GM21526 (cell line): ENCODE results near the gene TIE1.
"Not testable (repeated sequence)": the region's sequence is repeated elsewhere in the genome, so short reads cannot be mapped to it uniquely, and the experiment has no call there.

Experiments used
- ATAC-seq: cut with Tn5 transposase; IDR thresholded peaks from one replicate; pipeline ENCODE4 v1.9.1; 2021; ENCODE audit warnings: moderate library complexity; ENCODE audit not compliant: unreplicated experiment, low FRiP score

TIE1 gene

DNA sequence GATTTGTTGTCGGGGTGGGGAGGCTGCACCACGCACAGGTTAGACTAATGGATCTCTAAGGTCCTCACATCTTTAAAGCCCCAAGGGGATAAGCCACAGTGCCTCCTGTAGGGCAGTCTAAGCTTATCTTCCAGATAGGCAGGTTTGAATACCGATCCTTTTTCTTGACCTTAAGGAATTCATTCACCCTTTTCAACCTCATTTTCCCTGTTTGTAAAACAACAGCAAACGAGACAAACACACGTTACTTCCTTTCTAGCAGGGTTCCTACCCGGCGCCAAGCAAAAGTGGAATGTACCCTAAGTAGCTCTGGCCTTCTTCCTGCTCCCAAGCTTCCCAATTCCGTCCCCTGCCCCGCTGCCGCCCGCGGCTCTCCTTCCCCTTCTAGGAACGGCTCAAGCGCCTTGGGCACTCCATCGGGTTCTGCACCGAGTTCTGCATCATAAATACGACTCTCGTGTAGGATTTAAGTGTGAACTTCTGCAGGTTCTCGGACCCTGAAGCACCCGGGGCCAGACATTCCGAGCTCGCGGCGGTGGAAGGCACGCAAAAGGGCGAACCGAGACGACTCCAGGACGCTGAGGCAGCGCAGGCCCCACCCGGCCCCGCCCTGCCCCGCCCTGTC is 57.5 kb downstream of the TIE1 start:
- ATAC-seq = no peak

DNA sequence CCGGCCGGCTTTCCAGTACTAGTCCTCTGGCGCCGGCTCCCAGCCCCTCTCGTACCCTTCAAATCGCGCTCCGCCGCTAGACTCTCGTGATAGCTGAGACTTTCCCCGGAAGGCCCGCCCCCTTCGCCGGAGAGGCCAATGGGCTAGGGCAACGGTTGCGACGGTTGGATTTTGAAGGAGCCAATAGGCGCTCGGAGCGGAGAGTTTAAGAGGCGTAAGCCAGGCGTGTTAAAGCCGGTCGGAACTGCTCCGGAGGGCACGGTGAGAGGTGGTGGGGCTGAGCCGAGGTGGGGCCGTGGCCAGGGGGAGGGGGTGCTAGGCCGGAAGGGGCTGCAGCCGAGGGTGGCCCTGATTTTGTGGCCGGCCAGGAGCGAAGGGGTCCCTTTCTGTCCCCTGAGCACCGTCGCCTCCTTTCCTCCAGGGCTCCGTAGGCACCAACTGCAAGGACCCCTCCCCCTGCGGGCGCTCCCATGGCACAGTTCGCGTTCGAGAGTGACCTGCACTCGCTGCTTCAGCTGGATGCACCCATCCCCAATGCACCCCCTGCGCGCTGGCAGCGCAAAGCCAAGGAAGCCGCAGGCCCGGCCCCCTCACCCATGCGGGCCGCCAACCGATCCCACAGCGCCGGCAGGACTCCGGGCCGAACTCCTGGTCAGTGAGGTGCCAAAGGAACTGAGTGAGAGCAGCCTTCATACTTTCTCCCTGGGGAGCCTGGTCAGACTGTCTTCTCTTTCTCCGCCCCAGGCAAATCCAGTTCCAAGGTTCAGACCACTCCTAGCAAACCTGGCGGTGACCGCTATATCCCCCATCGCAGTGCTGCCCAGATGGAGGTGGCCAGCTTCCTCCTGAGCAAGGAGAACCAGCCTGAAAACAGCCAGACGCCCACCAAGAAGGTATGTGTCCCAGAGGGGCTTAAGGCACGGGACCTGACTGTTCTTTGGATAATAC is 58.2 kb downstream of the TIE1 start, which contains the start of gene CDC20:
Gene CDC20, plus strand, starts transcription at position 236 of the 948 bp plus-strand sequence. Its CDS starts 235 bp downstream, at position 471.
- peak; percentile 91 for ATAC-seq

DNA sequence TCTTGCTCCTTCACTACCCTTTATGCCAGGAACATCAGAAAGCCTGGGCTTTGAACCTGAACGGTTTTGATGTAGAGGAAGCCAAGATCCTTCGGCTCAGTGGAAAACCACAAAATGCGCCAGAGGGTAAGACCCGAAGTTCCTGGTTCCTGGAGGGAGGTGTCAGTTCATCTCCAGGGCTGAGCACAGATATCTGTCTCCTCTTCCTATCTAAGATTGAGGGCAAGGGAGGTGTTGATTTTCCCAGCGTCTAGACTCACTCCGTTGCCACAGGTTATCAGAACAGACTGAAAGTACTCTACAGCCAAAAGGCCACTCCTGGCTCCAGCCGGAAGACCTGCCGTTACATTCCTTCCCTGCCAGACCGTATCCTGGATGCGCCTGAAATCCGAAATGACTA is 58.9 kb downstream of the TIE1 start:
- no peak for ATAC-seq

DNA sequence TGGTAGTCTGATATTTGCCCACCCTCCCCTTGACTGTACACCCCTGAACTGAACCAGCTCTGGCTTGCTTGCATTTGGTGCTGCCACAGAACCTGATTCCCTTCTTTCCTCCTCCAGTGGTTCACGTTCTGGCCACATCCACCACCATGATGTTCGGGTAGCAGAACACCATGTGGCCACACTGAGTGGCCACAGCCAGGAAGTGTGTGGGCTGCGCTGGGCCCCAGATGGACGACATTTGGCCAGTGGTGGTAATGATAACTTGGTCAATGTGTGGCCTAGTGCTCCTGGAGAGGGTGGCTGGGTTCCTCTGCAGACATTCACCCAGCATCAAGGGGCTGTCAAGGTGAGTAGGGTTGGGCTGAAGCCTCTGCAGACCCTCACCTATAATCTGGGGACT is 59.8 kb downstream of the TIE1 start:
- no peak for ATAC-seq

DNA sequence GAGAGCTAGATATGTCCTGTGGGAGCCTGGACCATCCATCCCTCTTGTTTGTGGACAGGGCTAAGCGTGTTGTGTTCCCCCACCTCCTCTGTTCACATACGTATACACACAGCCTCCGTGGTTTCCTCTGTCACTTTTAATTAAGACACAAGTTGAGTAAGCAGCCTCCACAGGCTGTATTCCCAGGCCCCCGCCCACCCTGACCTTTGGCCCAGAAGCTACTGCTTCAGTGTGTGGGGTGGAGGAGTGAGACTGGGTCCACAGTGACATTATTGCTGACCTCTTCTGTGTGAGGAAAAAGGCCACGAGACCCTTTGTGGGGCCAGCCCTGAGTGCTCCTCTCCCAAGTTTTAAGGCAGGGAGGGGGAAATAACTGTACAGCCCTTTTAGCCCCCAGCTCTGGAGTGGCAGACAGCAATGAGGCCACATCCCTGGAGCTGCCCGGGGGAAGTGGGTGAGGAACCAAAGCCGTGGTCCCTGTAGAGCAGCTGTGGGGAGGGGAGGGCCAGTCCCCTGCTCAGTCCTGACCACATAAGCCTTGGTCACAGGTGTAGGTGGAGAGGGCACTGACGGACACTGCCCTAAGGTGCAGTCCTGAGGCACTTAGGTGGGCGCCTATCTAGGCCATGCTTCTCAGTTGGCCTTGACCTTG is 62.6 kb downstream of the TIE1 start:
- ATAC-seq = no peak

DNA sequence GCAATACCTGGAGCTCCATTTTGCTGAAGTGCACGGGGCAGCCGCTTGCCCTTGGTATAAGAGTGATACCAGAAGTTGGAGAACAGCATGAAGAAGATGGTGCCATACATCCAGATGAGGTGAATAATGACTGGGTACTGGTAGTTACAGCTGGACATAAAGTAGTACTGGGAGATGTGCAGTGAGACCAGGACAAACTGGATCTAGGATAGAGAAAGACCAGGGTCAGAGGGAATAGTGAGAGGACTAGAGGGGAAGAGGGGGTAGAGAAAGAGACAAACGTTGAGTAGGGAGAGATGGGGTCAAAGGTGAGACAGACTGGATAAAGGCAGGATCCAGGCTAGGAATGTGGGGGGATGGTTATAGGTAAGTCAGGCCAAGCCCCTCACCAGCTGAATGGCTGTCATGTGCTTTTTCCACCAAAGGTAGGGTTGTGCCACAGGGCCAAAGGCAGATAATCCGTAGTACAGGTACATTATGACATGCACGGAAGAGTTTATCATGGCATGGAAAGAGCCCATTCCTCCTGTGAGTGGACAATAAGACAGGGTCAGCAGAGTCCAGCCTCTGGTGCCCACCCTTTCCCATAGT is 63.2 kb downstream of the TIE1 start:
- no peak for ATAC-seq

DNA sequence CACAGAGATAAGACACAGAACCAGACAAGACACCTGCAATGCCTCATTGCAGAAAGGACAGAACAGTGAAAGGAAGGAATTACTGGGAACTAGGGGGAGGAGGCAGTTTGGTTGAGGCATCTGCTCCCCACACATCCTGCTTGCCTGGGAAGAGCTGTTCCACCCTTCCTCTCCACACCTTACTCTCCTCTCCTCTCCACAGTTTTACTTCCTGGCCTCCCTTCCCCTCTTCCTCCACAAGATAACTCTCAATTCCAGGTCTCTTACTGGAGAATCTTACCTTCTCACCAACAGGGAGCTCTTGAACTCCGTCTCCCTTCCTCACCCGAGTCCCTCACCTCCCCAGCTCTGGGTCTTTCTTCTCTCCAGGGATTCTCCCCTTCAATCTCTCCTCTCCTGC is 64.9 kb downstream of the TIE1 start:
- no peak for ATAC-seq

DNA sequence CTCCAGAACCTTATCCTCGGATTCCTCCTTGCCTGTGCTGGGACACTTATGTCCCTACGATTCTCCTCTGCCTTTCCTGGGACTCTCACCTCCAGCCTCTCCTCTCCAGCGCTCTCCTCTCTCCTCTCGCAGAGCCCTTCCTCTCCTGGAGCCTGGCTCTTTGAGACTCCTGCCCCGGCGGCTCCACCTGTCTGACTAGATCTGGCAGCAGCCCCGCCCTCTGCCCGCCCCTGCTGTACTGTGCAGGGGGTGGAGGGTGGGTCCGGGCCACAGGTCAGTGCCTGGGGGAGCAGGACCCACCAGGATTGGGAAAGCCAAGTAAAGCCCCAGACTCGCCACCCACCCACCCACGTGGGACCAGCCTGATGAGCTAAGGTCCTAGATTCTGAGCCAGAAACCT is 65.4 kb downstream of the TIE1 start:
- ATAC-seq = no peak

DNA sequence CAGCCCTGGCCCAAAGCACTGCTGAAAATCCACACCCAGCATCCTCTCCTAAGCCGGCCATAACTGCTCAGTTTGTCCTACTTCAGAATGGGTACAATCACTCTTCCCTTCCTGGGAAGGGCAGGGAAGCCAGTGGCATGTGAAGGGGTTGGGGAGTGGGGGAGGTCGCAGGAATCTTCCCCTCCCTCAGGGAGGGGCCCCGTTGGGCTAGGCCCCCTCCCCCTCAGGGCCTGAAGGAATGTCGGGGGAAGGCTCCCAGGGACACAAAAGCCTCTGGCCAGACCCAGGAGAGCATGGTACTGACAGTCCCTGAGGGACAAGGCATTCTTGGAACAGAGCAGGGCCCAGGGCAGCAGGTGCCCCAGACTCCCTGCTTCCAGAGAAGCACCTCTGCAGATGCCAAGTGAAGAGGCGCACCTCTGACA is 65.8 kb downstream of the TIE1 start:
- no peak for ATAC-seq

DNA sequence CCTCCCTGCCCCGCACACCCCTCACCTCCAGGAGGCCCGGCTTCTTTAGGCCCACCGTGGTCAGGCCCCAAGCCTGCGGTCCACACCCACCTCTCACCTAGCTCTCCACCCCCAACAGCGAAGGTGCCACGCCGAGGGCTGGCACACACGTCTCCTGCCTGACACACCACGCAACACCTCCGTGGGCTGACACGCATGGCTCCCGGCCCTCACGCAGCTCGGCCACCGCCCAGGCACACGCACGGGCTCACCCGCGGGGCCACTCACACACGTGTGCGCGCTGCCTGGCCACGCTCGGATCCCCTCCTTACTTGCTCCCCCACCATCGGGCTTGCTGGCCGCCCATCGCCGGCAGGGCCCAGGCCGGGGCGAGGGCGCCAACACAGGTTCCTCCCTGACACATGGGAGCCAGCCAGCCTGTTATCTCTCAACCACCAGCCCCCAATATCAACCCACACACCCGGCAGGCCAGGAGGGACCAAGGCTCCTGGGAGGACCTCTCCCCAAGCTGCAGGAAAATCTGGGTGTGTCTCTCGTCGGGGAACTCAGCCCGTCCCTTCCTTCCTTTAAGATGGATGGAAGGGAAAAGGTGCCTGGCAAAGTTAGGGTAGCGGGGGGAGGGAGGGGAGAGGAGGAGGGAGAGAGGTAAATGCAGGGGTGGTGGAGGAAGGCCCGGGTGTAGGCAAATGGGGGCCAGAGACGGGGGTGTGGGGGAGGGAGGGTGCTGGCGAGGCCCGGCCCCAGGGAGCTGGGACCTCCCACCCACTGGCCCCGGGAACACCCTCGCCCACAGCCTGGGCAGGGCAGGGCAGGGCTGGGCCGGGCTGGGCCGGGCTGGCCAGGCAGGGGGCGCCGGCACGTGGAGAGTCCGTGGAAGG is 66.5 kb downstream of the TIE1 start:
- ATAC-seq = peak; percentile 30

DNA sequence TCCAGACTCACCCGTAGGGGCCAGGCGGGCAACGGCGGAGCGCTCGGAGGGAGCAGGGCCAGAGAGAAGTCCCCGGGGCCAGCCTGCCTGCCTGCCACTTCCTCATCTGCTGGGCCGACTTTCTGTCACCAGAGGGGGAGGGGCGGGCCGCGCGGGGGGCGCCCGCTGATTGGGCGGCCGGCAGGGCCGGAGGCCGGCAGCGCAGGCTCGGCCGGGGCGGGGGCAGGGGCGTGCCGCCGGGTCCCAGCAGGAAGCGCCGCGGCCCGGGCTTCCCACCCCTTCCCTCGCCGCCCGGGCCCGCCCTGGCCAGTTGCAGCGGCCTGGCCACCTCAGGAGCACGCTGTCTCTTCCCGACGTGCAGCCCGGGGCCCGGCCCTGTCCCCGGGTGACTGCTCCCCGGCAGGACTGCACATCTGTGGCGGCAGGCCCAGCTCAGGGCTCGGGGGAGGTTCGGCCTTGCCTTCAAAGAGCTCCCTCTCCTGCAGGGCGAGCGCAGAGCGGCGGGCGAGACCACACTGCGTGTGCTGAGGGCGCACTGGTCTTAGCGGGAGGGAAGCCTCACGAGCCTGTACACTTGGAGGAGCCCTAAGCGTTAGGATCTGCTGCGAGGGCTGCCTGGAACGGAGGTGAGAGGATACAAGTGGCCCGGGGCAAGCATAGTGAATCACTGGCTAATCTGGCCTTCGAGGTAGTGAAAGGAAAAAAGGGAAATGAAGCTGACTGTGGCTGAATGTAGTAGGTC is 67.3 kb downstream of the TIE1 start, which contains the start of gene ELOVL1:
Gene ELOVL1, minus strand, starts transcription at position 108 of the 742 bp plus-strand sequence. CDS start 2,402 bp downstream, outside the sequence.
- peak; percentile 61 for ATAC-seq

DNA sequence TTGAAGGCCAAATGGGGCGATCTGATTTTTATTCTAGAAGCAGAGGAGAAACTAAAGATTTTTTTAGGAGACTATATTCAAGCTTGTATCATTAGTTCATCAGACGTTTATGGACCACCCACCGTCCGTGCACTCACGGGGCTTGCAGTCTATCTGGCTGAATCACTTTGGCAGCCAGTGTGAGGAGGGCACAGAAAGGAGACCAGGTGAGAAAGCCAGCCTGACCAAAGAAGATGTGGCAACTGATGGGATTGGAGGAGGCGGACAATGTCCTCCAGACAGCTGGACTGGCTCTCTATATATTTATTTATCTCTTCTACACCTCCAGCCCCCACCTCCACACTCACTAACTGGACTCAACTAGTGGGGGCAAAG is 67.9 kb downstream of the TIE1 start:
- ATAC-seq = no peak

DNA sequence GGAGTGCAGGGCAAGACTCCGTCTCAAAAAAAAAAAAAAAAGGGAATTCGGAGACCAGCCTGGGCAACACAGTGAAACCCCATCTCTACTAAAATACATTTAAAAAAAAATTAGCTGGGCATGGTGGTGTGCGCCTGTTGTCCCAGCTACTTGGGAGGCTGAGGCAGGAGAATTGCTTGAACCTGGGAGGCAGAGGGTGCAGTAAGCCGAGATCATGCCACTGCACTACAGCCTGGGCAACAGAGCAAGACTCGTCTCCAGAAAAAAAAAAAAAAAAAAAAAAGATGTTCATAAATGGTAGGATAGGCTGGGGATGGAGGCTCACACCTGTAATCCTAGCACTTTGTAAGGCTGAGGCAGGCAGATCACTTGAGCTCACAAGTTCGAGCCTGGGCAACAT is 69.0 kb downstream of the TIE1 start:
- ATAC-seq = not testable (repeated sequence)

DNA sequence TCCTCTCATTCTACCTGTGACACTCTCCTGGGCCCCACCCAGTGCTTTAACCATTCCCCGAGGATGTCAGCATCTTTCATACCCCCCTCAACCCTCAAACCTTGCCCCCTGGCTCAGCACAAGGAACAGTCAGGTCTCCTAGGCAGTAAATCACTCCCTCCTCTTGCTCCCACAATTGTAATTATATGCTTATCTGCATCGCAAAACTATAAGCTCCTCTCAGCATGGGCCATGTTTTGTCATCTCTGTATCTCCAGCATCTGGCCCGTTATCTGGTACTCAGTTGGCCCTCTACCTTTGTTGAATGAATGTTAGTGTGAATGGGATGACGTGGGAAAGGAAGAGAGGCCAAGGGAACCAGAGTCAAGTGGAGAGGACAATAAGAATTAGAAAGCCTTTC is 69.8 kb downstream of the TIE1 start:
- no peak for ATAC-seq

DNA sequence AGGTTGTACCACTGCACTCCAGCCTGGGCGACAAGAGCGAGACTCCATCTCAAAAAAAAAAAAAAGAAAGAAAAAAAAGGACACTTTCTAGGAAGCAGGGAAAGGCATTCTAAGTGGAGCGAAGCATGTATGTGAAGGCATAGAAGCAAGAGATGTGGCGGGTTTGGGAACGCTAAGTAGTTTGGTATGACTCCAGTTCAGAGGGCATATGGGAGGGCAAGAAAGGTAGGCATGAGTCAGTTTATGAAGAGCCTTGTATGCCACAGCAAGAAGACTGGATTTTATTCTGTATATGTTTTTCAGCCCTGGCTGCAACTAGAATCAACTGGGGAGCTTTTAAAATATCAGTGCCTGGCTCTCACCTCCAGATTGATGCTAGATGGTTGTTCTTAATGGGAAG is 71.4 kb downstream of the TIE1 start:
- no peak for ATAC-seq
